HepG2 (cell line): ENCODE results near the gene H2AZ1. TPM values are rescaled to one million over a fixed set of nuclear protein-coding genes. Genes with fewer than 3 reads are reported as not detected.
A peak's percentile ranks its signal among the peaks of the same experiment; 100 is the strongest.

Source experiments
- CREM ChIP-seq, 2 experiments: sonication (generic) in 1 of 2; formaldehyde crosslinking in 1 of 2; IDR thresholded peaks; 2 replicates each; pipeline versions ENCODE4 v1.4.0 to v1.6.1; 2016 to 2020; ENCODE audit warnings: antibody characterized with exemption in 1 of 2, mild to moderate bottlenecking in 1 of 2, missing genetic modification reagents in 1 of 2
- HHEX ChIP-seq: IDR thresholded peaks from 2 replicates; pipeline ENCODE4 v1.6.1; 2016; ENCODE audit warnings: control low read depth
- HNRNPK ChIP-seq: fragments of 200-400 bp; formaldehyde crosslinking; IDR thresholded peaks from 2 replicates; pipeline ENCODE4 v1.6.1; 2018; ENCODE audit warnings: low read length, low read depth, moderate library complexity, mild to moderate bottlenecking; ENCODE audit not compliant: poor library complexity, severe bottlenecking
- MTA3 ChIP-seq: sonication (generic); formaldehyde crosslinking; IDR thresholded peaks from 2 replicates; pipeline ENCODE4 v1.4.0; 2020; ENCODE audit warnings: missing genetic modification reagents
- SPEN ChIP-seq: sonication (generic); formaldehyde crosslinking; IDR thresholded peaks from 2 replicates; pipeline ENCODE4 v1.5.1; 2020; ENCODE audit warnings: low read depth, mild to moderate bottlenecking, missing genetic modification reagents
- ZC3H13 ChIP-seq: sonication (generic); formaldehyde crosslinking; IDR thresholded peaks from 2 replicates; pipeline ENCODE4 v1.8.1; 2023; ENCODE audit warnings: mild to moderate bottlenecking, missing genetic modification reagents, moderate library complexity
- ZKSCAN1 ChIP-seq: fragments of 150-350 bp; IDR thresholded peaks from 2 replicates; pipeline ENCODE4 v1.6.1; 2014; ENCODE audit warnings: low read length
- ZMYM4 ChIP-seq: sonication (generic); formaldehyde crosslinking; IDR thresholded peaks from 2 replicates; pipeline ENCODE4 v1.8.1; 2023; ENCODE audit warnings: mild to moderate bottlenecking, missing genetic modification reagents
- ZNF326 ChIP-seq: sonication (generic); formaldehyde crosslinking; IDR thresholded peaks from 2 replicates; pipeline ENCODE4 v1.4.0; 2020; ENCODE audit warnings: missing genetic modification reagents, borderline replicate concordance
- ZNF335 ChIP-seq: sonication (generic); formaldehyde crosslinking; IDR thresholded peaks from 2 replicates; pipeline ENCODE4 v1.4.0; 2020; ENCODE audit warnings: missing genetic modification reagents
- ZNF460 ChIP-seq: sonication (generic); formaldehyde crosslinking; IDR thresholded peaks from 2 replicates; pipeline ENCODE4 v1.5.1; 2020; ENCODE audit warnings: missing genetic modification reagents, mild to moderate bottlenecking, borderline replicate concordance
- ZNF543 ChIP-seq: sonication (generic); formaldehyde crosslinking; IDR thresholded peaks from 2 replicates; pipeline ENCODE4 v1.4.0; 2020; ENCODE audit warnings: mild to moderate bottlenecking, missing genetic modification reagents
- ZNF556 ChIP-seq: sonication (generic); formaldehyde crosslinking; IDR thresholded peaks from 2 replicates; pipeline ENCODE4 v1.4.0; 2020; ENCODE audit warnings: mild to moderate bottlenecking, missing genetic modification reagents, borderline replicate concordance
- ZNF564 ChIP-seq: sonication (generic); formaldehyde crosslinking; IDR thresholded peaks from 2 replicates; pipeline ENCODE4 v1.8.1; 2023; ENCODE audit warnings: mild to moderate bottlenecking, missing genetic modification reagents
- ZNF746 ChIP-seq: sonication (generic); formaldehyde crosslinking; IDR thresholded peaks from 2 replicates; pipeline ENCODE4 v1.8.0; 2022; ENCODE audit warnings: mild to moderate bottlenecking, missing genetic modification reagents
- ZSCAN20 ChIP-seq: sonication (generic); formaldehyde crosslinking; IDR thresholded peaks from 2 replicates; pipeline ENCODE4 v1.4.0; 2020; ENCODE audit warnings: missing genetic modification reagents, mild to moderate bottlenecking, borderline replicate concordance
- polyA plus RNA-seq, 8 experiments: library from polyadenylated mRNA; depleted of rRNA in 3 of 8; stranded (reverse) in 7 of 8; unstranded in 1 of 8; fragments of >200 nt; fragmentation: Illumina TruSeq in 4 of 8; extraction: Trizol in 4 of 8; gene quantifications; 2 replicates each; pipeline versions ENCODE4 v1.2.1 to v1.2.3, GENCODE V29; 2011 to 2016; ENCODE audit warnings: low read depth in 4 of 8, missing spikeins in 1 of 8, mixed read lengths in 1 of 8; ENCODE audit not compliant: insufficient read depth in 1 of 8
- total RNA-seq, 5 experiments: library from RNA; depleted of rRNA; stranded (reverse); fragments of >200 nt; fragmentation: Illumina TruSeq; extraction: Trizol; gene quantifications; 2 replicates each; pipeline ENCODE4 v1.2.3, GENCODE V29; 2016; ENCODE audit warnings: low read depth in 1 of 5
- TF ChIP-seq, protein P1 (sequence below): sonication (generic); formaldehyde crosslinking; IDR thresholded peaks from one replicate; pipeline ENCODE4 v1.5.1; 2020; ENCODE audit warnings: mild to moderate bottlenecking, missing genetic modification reagents; ENCODE audit errors: not compliant biosample characterization
- TF ChIP-seq, protein P2 (sequence below): sonication (generic); formaldehyde crosslinking; IDR thresholded peaks from 2 replicates; pipeline ENCODE4 v1.9.0; 2021; ENCODE audit warnings: missing genetic modification reagents, mild to moderate bottlenecking, borderline replicate concordance
- TF ChIP-seq, protein P3 (sequence below): IDR thresholded peaks from 2 replicates; pipeline ENCODE4 v1.6.1; 2018; ENCODE audit warnings: missing genetic modification reagents

Gene H2AZ1
- total and polyA plus RNA-seq, 2 of the 13 experiments (the other 11 are each of a cell fraction or from before 2014, with no cell fraction given) = 301 to 574 TPM

DNA sequence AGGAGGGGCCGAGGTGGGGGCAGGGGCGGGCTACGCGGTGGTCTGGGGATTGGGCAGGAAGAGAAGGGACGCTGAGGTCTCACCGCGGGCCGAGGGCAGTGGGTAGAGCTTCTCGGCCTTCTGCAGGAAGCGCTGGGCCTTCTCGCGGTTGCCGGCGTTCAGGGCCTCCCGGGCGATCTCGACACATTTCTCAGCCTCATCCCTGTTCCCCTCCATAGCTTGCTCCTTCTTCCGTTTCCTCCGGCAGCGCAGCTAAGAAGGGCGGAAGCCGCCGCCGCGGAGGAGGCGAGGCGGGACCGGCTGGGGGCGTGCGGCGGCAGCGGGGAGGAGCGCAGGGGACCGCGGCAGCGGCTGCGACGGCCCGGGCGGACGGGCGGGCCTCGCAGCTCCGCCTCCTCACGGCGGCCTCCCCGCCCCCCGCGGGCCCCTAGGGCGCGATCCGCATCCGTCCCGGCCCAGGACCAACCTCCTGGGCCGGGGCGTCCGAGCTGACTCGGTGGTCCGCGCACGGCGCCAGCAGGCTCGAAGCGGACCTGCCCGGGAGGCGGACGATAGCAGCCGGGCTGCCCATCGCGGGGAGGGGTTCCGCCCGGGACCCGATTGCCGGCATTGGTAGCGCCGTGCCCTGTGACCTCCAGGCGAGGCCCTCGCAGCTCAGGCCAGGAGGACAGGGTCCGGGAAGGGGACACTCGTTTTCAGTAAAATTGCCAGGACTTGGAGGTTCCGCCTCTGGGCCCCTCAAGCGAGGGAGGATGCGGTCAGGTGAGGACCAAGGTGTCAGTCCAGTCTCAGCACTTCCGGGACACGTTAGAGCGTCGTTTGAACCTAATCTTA, 3.5 kb downstream of the H2AZ1 start, which contains the start of gene DNAJB14 (continued):
- TF ChIP-seq, protein P1, sequence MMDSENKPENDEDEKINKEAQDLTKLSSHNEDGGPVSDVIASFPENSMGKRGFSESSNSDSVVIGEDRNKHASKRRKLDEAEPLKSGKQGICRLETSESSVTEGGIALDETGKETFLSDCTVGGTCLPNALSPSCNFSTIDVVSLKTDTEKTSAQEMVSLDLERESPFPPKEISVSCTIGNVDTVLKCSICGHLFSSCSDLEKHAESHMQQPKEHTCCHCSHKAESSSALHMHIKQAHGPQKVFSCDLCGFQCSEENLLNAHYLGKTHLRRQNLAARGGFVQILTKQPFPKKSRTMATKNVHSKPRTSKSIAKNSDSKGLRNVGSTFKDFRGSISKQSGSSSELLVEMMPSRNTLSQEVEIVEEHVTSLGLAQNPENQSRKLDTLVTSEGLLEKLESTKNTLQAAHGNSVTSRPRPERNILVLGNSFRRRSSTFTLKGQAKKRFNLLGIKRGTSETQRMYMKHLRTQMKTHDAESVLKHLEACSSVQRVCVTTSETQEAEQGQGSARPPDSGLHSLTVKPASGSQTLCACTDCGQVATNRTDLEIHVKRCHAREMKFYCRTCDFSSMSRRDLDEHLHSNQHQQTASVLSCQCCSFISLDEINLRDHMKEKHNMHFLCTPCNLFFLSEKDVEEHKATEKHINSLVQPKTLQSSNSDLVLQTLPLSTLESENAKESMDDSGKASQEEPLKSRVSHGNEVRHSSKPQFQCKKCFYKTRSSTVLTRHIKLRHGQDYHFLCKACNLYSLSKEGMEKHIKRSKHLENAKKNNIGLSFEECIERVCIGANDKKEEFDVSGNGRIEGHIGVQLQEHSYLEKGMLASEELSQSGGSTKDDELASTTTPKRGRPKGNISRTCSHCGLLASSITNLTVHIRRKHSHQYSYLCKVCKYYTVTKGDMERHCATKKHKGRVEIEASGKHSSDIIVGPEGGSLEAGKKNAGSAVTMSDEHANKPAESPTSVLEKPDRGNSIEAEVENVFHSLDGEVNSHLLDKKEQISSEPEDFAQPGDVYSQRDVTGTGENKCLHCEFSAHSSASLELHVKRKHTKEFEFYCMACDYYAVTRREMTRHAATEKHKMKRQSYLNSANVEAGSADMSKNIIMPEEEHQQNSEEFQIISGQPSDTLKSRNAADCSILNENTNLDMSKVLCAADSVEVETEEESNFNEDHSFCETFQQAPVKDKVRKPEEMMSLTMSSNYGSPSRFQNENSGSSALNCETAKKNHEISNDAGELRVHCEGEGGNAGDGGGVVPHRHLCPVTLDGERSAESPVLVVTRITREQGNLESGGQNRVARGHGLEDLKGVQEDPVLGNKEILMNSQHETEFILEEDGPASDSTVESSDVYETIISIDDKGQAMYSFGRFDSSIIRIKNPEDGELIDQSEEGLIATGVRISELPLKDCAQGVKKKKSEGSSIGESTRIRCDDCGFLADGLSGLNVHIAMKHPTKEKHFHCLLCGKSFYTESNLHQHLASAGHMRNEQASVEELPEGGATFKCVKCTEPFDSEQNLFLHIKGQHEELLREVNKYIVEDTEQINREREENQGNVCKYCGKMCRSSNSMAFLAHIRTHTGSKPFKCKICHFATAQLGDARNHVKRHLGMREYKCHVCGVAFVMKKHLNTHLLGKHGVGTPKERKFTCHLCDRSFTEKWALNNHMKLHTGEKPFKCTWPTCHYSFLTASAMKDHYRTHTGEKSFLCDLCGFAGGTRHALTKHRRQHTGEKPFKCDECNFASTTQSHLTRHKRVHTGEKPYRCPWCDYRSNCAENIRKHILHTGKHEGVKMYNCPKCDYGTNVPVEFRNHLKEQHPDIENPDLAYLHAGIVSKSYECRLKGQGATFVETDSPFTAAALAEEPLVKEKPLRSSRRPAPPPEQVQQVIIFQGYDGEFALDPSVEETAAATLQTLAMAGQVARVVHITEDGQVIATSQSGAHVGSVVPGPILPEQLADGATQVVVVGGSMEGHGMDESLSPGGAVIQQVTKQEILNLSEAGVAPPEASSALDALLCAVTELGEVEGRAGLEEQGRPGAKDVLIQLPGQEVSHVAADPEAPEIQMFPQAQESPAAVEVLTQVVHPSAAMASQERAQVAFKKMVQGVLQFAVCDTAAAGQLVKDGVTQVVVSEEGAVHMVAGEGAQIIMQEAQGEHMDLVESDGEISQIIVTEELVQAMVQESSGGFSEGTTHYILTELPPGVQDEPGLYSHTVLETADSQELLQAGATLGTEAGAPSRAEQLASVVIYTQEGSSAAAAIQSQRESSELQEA (CRISPR knock-in tag) = no peak
- peak; percentile 43; the same call in 1 of the 2 replicates for TF ChIP-seq ZMYM4 (CRISPR knock-in tag)
- no peak for TF ChIP-seq HHEX (CRISPR knock-in tag)
- no peak for TF ChIP-seq ZNF460
- TF ChIP-seq, protein P2, sequence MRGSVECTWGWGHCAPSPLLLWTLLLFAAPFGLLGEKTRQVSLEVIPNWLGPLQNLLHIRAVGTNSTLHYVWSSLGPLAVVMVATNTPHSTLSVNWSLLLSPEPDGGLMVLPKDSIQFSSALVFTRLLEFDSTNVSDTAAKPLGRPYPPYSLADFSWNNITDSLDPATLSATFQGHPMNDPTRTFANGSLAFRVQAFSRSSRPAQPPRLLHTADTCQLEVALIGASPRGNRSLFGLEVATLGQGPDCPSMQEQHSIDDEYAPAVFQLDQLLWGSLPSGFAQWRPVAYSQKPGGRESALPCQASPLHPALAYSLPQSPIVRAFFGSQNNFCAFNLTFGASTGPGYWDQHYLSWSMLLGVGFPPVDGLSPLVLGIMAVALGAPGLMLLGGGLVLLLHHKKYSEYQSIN (CRISPR knock-in tag) = no peak
- TF ChIP-seq ZNF326 (CRISPR knock-in tag) = no peak
- TF ChIP-seq ZSCAN20 (CRISPR knock-in tag) = no peak
- TF ChIP-seq HNRNPK = no peak
- no peak for TF ChIP-seq ZNF335 (CRISPR knock-in tag)
- no peak for TF ChIP-seq MTA3
- TF ChIP-seq SPEN (CRISPR knock-in tag) = no peak
- no peak for TF ChIP-seq CREM (IDR thresholded peaks at IDR 0.05)
- TF ChIP-seq CREM (CRISPR knock-in tag; IDR thresholded peaks at IDR 0.05) = no peak
- TF ChIP-seq, protein P3, sequence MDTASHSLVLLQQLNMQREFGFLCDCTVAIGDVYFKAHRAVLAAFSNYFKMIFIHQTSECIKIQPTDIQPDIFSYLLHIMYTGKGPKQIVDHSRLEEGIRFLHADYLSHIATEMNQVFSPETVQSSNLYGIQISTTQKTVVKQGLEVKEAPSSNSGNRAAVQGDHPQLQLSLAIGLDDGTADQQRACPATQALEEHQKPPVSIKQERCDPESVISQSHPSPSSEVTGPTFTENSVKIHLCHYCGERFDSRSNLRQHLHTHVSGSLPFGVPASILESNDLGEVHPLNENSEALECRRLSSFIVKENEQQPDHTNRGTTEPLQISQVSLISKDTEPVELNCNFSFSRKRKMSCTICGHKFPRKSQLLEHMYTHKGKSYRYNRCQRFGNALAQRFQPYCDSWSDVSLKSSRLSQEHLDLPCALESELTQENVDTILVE (CRISPR knock-in tag) = 0 out of 2 replicates have a peak, but pooled peaks have one; percentile 26
- TF ChIP-seq ZKSCAN1 = no peak
- TF ChIP-seq ZNF746 (CRISPR knock-in tag) = no peak
- peak; percentile 49; the same call in 1 of the 2 replicates for TF ChIP-seq ZC3H13
- peak; percentile 27; the same call in 1 of the 2 replicates for TF ChIP-seq ZNF564
- TF ChIP-seq ZNF556 (CRISPR knock-in tag) = 0 out of 2 replicates have a peak, but pooled peaks have one; percentile 46
- TF ChIP-seq ZNF543 = no peak; the same call in 1 of the 2 replicates
